ENCODE data around the gene ITGB6.
"Not testable (repeated sequence)": the region's sequence is repeated elsewhere in the genome, so short reads cannot be mapped to it uniquely, and the experiment has no call there.

The ITGB6 gene

DNA sequence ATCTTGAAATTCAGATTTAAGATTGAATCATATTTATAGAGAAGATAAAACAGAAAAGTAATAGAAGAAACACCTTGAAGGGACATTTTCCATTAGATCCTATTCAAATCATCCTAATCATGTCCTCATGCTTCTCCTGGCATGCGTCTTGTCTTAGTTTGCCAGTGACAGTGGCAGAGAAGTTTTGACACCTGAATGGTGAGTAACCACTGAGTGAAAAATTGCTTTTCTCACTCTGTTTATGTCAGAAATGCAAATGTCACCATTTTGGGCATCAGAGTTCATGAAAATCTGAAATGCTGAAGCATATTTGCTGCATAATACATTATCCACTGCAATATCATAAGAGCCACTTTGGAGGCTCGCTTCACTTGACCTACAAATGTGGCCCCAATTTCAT is 74.7 kb downstream of the ITGB6 start:
- Histone ChIP-seq H3K9me3 (ENCODE audit: control insufficient read depth in 1 of 2, low read length in 2 of 2) (no peaks in the 10 kb centered on the region), H3K27ac (ENCODE audit: low read depth, low read length) (no peak overlapping the region), H3K4me1 (ENCODE audit: control insufficient read depth in 1 of 2, insufficient read depth in 2 of 2, low read length in 2 of 2) (no peaks in the 10 kb centered on the region), H3K9ac (ENCODE audit: low read depth in 1 of 2, low read length in 2 of 2) (no peak overlapping the region), H3K36me3 (ENCODE audit: control insufficient read depth in 1 of 2, insufficient read depth in 2 of 2, low read length in 2 of 2) (no peaks in the 10 kb centered on the region), H3K27me3 (ENCODE audit: control insufficient read depth in 1 of 2, insufficient read depth in 2 of 2, low read length in 2 of 2) (no peaks in the 10 kb centered on the region), H3K4me3 (ENCODE audit: low read depth in 1 of 2, low read length in 2 of 2) (no peak overlapping the region)

GRCh38 chr2:160124571-160124970 is 75.5 kb downstream of the ITGB6 start:
- Histone ChIP-seq H3K9me3 (ENCODE audit: control insufficient read depth in 1 of 2, low read length in 2 of 2) (no peaks in the 10 kb centered on the region), H3K36me3 (ENCODE audit: control insufficient read depth in 1 of 2, insufficient read depth in 2 of 2, low read length in 2 of 2) (no peaks in the 10 kb centered on the region), H3K9ac (ENCODE audit: low read depth in 1 of 2, low read length in 2 of 2) (no peak overlapping the region), H3K27me3 (ENCODE audit: control insufficient read depth in 1 of 2, insufficient read depth in 2 of 2, low read length in 2 of 2) (no peaks in the 10 kb centered on the region), H3K4me1 (ENCODE audit: control insufficient read depth in 1 of 2, insufficient read depth in 2 of 2, low read length in 2 of 2) (no peaks in the 10 kb centered on the region), H3K4me3 (ENCODE audit: low read depth in 1 of 2, low read length in 2 of 2) (no peak overlapping the region), H3K27ac (ENCODE audit: low read depth, low read length) (no peak overlapping the region)

DNA sequence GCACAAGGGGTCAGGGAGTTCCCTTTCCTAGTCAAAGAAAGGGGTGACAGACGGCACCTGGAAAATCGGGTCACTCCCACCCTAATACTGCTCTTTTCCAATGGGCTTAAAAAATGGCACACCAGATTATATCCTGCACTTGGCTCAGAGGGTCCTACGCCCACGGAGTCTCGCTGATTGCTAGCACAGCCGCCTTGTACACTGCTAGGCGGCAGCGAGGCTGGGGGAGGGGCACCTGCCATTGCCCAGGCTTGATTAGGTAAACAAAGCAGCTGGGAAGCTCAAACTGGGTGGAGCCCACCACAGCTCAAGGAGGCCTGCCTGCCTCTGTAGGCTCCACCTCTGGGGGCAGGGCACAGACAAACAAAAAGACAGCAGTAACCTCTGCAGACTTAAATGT is 85.4 kb downstream of the ITGB6 start:
- H3K9me3 ChIP-seq (ENCODE audit: control insufficient read depth in 1 of 2, low read length in 2 of 2); H3K36me3 ChIP-seq (ENCODE audit: control insufficient read depth in 1 of 2, insufficient read depth in 2 of 2, low read length in 2 of 2); H3K27me3 ChIP-seq (ENCODE audit: control insufficient read depth in 1 of 2, insufficient read depth in 2 of 2, low read length in 2 of 2); H3K27ac ChIP-seq (ENCODE audit: low read depth, low read length); H3K4me1 ChIP-seq (ENCODE audit: control insufficient read depth in 1 of 2, insufficient read depth in 2 of 2, low read length in 2 of 2); H3K9ac ChIP-seq (ENCODE audit: low read depth in 1 of 2, low read length in 2 of 2); H3K4me3 ChIP-seq (ENCODE audit: low read depth in 1 of 2, low read length in 2 of 2): not testable (repeated sequence)

- no peak overlapping the region for H3K9ac ChIP-seq (ENCODE audit: low read depth in 1 of 2, low read length in 2 of 2)
- no peaks in the 10 kb centered on the region for H3K4me1 ChIP-seq (ENCODE audit: control insufficient read depth in 1 of 2, insufficient read depth in 2 of 2, low read length in 2 of 2)
- no peaks in the 10 kb centered on the region for H3K36me3 ChIP-seq (ENCODE audit: control insufficient read depth in 1 of 2, insufficient read depth in 2 of 2, low read length in 2 of 2)
- no peak overlapping the region for H3K27ac ChIP-seq (ENCODE audit: low read depth, low read length)
- no peaks in the 10 kb centered on the region for H3K27me3 ChIP-seq (ENCODE audit: control insufficient read depth in 1 of 2, insufficient read depth in 2 of 2, low read length in 2 of 2)
- H3K4me3 ChIP-seq (ENCODE audit: low read depth in 1 of 2, low read length in 2 of 2), result no peak overlapping the region
- no peaks in the 10 kb centered on the region for H3K9me3 ChIP-seq (ENCODE audit: control insufficient read depth in 1 of 2, low read length in 2 of 2)
Measured at GRCh38 chr2:160114020-160114419, 86.1 kb downstream of the ITGB6 start.

DNA sequence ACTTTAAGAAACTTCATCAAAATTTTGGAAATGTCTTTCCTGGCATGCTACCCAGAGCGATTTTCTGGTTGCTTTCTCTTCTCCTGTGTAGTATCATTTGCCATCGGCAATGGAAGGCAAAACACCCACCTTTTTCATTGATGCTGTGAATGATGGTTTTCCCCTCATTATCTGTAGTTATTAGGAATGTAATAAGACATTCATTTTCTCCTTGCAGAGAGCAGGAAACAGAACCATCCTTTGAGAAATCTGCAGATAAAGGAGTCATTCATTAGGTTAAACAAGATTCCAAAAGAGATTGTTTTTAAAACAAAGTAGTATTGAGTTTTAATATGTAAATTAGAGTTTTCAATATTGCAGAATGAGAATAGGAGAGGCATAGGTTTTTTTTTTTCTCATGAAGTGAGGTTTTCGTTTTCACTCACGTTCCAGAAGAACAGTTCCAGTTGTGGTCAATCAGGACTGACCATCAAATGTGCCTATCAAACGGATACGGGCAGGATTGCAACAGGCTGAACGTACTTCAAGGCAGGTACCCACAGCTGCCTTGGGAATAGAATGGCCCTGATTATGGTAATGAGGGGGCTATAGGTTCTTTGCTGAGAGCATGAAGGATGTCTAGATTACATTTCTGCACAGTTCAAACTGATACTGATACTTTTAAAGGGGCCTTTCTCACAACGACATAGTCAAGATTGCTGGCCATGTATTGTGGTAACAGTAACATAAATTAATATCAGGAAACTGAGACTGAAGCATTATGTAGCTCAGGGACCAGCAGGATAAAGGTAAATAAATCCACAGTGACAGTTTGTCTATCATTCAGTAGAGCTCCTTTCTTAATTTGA is 87.9 kb downstream of the ITGB6 start:
- no peaks in the 10 kb centered on the region for H3K27me3 ChIP-seq (ENCODE audit: control insufficient read depth in 1 of 2, insufficient read depth in 2 of 2, low read length in 2 of 2)
- H3K9me3 ChIP-seq (ENCODE audit: control insufficient read depth in 1 of 2, low read length in 2 of 2), result no peaks in the 10 kb centered on the region
- no peaks in the 10 kb centered on the region for H3K4me1 ChIP-seq (ENCODE audit: control insufficient read depth in 1 of 2, insufficient read depth in 2 of 2, low read length in 2 of 2)
- no peak overlapping the region for H3K4me3 ChIP-seq (ENCODE audit: low read depth in 1 of 2, low read length in 2 of 2)
- no peak overlapping the region for H3K9ac ChIP-seq (ENCODE audit: low read depth in 1 of 2, low read length in 2 of 2)
- H3K27ac ChIP-seq (ENCODE audit: low read depth, low read length), result no peak overlapping the region
- no peaks in the 10 kb centered on the region for H3K36me3 ChIP-seq (ENCODE audit: control insufficient read depth in 1 of 2, insufficient read depth in 2 of 2, low read length in 2 of 2)

DNA sequence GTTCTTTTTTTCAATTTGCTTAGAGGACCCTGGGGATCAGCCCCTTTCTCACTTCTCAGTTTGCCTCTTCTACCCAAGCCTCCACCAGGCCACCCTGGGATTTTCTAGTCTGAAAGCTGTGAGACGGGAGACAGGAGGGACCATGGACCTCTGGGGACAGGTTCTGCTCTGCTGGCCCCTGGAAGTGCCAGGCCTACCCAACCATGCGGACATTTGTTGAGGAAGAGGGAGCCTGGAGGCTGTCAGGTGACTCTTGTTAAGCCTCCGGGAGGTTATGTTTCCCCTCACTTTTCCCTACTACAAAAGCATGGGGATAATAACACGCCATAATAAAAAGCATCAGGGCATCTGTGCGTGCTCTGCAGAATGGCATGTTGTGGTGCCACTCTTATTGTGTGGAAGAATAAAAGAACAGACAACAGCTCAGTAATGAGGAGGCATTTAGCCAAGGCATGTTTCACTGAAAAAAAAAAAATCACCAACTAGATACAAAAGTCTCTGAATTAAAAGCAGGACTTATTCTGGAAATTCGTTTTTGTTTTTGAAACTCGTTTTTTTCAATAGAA is 89.3 kb downstream of the ITGB6 start:
- H3K4me3 ChIP-seq (ENCODE audit: low read depth in 1 of 2, low read length in 2 of 2), result no peak overlapping the region
- no peaks in the 10 kb centered on the region for H3K36me3 ChIP-seq (ENCODE audit: control insufficient read depth in 1 of 2, insufficient read depth in 2 of 2, low read length in 2 of 2)
- H3K4me1 ChIP-seq (ENCODE audit: control insufficient read depth in 1 of 2, insufficient read depth in 2 of 2, low read length in 2 of 2), result no peaks in the 10 kb centered on the region
- H3K27ac ChIP-seq (ENCODE audit: low read depth, low read length), result no peak overlapping the region
- no peaks in the 10 kb centered on the region for H3K9me3 ChIP-seq (ENCODE audit: control insufficient read depth in 1 of 2, low read length in 2 of 2)
- no peaks in the 10 kb centered on the region for H3K27me3 ChIP-seq (ENCODE audit: control insufficient read depth in 1 of 2, insufficient read depth in 2 of 2, low read length in 2 of 2)
- H3K9ac ChIP-seq (ENCODE audit: low read depth in 1 of 2, low read length in 2 of 2), result no peak overlapping the region

GRCh38 chr2:160109939-160110673 is 90.0 kb downstream of the ITGB6 start:
- Histone ChIP-seq H3K4me3 (ENCODE audit: low read depth in 1 of 2, low read length in 2 of 2) (no peak overlapping the region), H3K27me3 (ENCODE audit: control insufficient read depth in 1 of 2, insufficient read depth in 2 of 2, low read length in 2 of 2) (no peaks in the 10 kb centered on the region), H3K9me3 (ENCODE audit: control insufficient read depth in 1 of 2, low read length in 2 of 2) (no peaks in the 10 kb centered on the region), H3K36me3 (ENCODE audit: control insufficient read depth in 1 of 2, insufficient read depth in 2 of 2, low read length in 2 of 2) (no peaks in the 10 kb centered on the region), H3K27ac (ENCODE audit: low read depth, low read length) (no peak overlapping the region), H3K9ac (ENCODE audit: low read depth in 1 of 2, low read length in 2 of 2) (no peak overlapping the region), H3K4me1 (ENCODE audit: control insufficient read depth in 1 of 2, insufficient read depth in 2 of 2, low read length in 2 of 2) (no peaks in the 10 kb centered on the region)

DNA sequence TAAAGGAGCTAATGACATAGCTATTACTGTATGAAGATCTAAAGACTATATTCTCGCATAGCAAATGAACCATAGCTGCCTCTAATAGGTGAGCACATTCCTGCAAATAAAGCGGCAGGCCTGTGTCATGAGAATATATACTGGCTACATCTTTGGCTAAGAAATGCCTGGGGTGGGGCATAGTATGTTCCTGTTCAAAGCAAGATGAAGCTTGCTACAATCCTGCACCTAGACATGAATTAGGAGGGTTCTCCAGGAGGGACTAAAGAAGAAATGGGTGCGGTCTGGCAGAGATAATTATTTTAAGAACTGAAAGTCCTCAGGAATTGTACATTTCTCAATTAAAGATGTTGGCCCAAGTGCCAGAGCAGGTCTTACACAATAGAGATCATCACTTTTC is 90.8 kb downstream of the ITGB6 start:
- Histone ChIP-seq H3K27me3 (ENCODE audit: control insufficient read depth in 1 of 2, insufficient read depth in 2 of 2, low read length in 2 of 2) (no peaks in the 10 kb centered on the region), H3K4me3 (ENCODE audit: low read depth in 1 of 2, low read length in 2 of 2) (no peak overlapping the region), H3K36me3 (ENCODE audit: control insufficient read depth in 1 of 2, insufficient read depth in 2 of 2, low read length in 2 of 2) (no peaks in the 10 kb centered on the region), H3K27ac (ENCODE audit: low read depth, low read length) (no peak overlapping the region), H3K4me1 (ENCODE audit: control insufficient read depth in 1 of 2, insufficient read depth in 2 of 2, low read length in 2 of 2) (no peaks in the 10 kb centered on the region), H3K9ac (ENCODE audit: low read depth in 1 of 2, low read length in 2 of 2) (no peak overlapping the region), H3K9me3 (ENCODE audit: control insufficient read depth in 1 of 2, low read length in 2 of 2) (no peaks in the 10 kb centered on the region)

DNA sequence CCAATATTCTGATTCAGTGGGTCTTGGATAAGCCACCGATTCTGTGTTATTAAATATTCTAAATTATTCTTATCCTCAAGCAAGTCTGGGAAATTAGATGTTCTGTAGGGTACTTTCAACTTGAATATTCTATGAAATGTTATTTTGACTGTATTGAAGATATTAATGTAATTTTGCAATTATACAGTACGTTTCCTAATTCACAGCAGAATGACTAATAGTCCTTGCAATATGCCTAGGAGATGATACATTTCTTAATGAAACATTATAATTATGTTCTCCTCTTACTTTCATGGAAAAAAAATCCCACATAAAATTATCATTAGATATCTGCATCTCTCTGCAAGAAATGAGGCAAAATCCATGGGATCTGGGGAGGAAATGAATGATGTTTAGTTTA is 91.4 kb downstream of the ITGB6 start:
- no peaks in the 10 kb centered on the region for H3K36me3 ChIP-seq (ENCODE audit: control insufficient read depth in 1 of 2, insufficient read depth in 2 of 2, low read length in 2 of 2)
- H3K4me3 ChIP-seq (ENCODE audit: low read depth in 1 of 2, low read length in 2 of 2), result no peak overlapping the region
- H3K27me3 ChIP-seq (ENCODE audit: control insufficient read depth in 1 of 2, insufficient read depth in 2 of 2, low read length in 2 of 2), result no peaks in the 10 kb centered on the region
- H3K9ac ChIP-seq (ENCODE audit: low read depth in 1 of 2, low read length in 2 of 2), result no peak overlapping the region
- no peak overlapping the region for H3K27ac ChIP-seq (ENCODE audit: low read depth, low read length)
- H3K9me3 ChIP-seq (ENCODE audit: control insufficient read depth in 1 of 2, low read length in 2 of 2), result no peaks in the 10 kb centered on the region
- no peaks in the 10 kb centered on the region for H3K4me1 ChIP-seq (ENCODE audit: control insufficient read depth in 1 of 2, insufficient read depth in 2 of 2, low read length in 2 of 2)

DNA sequence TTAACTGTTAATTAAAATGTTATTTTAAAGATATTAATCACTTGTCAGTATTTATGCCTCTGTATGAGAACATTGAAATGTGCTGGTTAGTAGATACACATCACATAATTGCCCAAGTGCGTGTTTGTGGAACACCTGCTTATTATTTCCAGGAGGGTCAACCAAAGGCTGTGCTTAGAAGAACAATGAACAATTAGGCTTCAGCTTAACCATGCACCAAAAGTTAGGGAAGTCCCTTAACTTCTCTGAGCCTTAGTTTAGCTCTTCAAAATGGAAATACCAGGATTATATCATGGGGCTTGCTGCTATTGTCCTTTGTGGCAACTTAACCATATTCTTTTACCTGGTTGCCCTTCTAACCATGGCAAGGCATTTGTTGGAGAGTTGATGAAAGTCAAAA is 94.7 kb downstream of the ITGB6 start:
- Histone ChIP-seq H3K9me3 (ENCODE audit: control insufficient read depth in 1 of 2, low read length in 2 of 2) (no peaks in the 10 kb centered on the region), H3K4me1 (ENCODE audit: control insufficient read depth in 1 of 2, insufficient read depth in 2 of 2, low read length in 2 of 2) (no peaks in the 10 kb centered on the region), H3K27me3 (ENCODE audit: control insufficient read depth in 1 of 2, insufficient read depth in 2 of 2, low read length in 2 of 2) (no peaks in the 10 kb centered on the region), H3K36me3 (ENCODE audit: control insufficient read depth in 1 of 2, insufficient read depth in 2 of 2, low read length in 2 of 2) (peaks cover 0 to 4% of the 10 kb centered on the region in 2 donors), H3K27ac (ENCODE audit: low read depth, low read length) (no peak overlapping the region), H3K9ac (ENCODE audit: low read depth in 1 of 2, low read length in 2 of 2) (no peak overlapping the region), H3K4me3 (ENCODE audit: low read depth in 1 of 2, low read length in 2 of 2) (no peak overlapping the region)

Data from duodenal mucosa (tissue), 2 donors.